Endodermal cell (in vitro differentiated cells): ENCODE results near the gene METTL3. TPM values are rescaled to one million over a fixed set of nuclear protein-coding genes. Genes with fewer than 3 reads are reported as not detected.
"Not testable (repeated sequence)": the region's sequence is repeated elsewhere in the genome, so short reads cannot be mapped to it uniquely, and the experiment has no call there.

Experiments used
- DNase-seq: peaks from one replicate; pipeline ENCODE4 v3.0.0-alpha.2; 2017
- H3K27ac ChIP-seq: 2 replicates; pipeline ENCODE4 v1.5.1; 2013; ENCODE audit warnings: mild to moderate bottlenecking, low read depth, low read length, moderate library complexity
- H3K27me3 ChIP-seq: 2 replicates; pipeline ENCODE4 v1.6.1; 2013; ENCODE audit warnings: mild to moderate bottlenecking, low read length, moderate library complexity; ENCODE audit not compliant: insufficient read depth, control insufficient read depth, poor library complexity, severe bottlenecking
- H3K36me3 ChIP-seq: 2 replicates; pipeline ENCODE4 v1.7.0; 2013; ENCODE audit warnings: mild to moderate bottlenecking, low read length, moderate library complexity; ENCODE audit not compliant: control insufficient read depth, insufficient read depth
- H3K4me1 ChIP-seq: one replicate; pipeline ENCODE4 v1.7.0; 2013; ENCODE audit warnings: low read length; ENCODE audit not compliant: control insufficient read depth, insufficient read depth
- H3K4me3 ChIP-seq: 2 replicates; pipeline ENCODE4 v1.5.1; 2013; ENCODE audit warnings: mild to moderate bottlenecking, low read length, moderate library complexity
- H3K9ac ChIP-seq: 2 replicates; pipeline ENCODE4 v1.6.1; 2013; ENCODE audit warnings: mild to moderate bottlenecking, low read length, moderate library complexity; ENCODE audit not compliant: poor library complexity, severe bottlenecking; ENCODE audit errors: extremely low read depth
- H3K9me3 ChIP-seq: 2 replicates; pipeline ENCODE4 v1.6.1; 2013; ENCODE audit warnings: mild to moderate bottlenecking, low read length, moderate library complexity; ENCODE audit not compliant: control insufficient read depth
- H3K27ac Mint-ChIP-seq: 2 replicates; pipeline ENCODE4 v1.8.0; 2020; ENCODE audit warnings: mixed read lengths
- H3K27me3 Mint-ChIP-seq: 2 replicates; pipeline ENCODE4 v1.8.0; 2021; ENCODE audit warnings: mild to moderate bottlenecking, mixed read lengths; ENCODE audit not compliant: insufficient read depth
- H3K36me3 Mint-ChIP-seq: 2 replicates; pipeline ENCODE4 v1.8.0; 2020; ENCODE audit warnings: low read depth, mixed read lengths
- H3K4me1 Mint-ChIP-seq: 2 replicates; pipeline ENCODE4 v1.8.0; 2020; ENCODE audit warnings: mixed read lengths
- H3K4me3 Mint-ChIP-seq: 2 replicates; pipeline ENCODE4 v1.8.0; 2020; ENCODE audit warnings: mild to moderate bottlenecking, moderate library complexity, mixed read lengths
- H3K9me3 Mint-ChIP-seq: 2 replicates; pipeline ENCODE4 v1.8.0; 2020; ENCODE audit warnings: mild to moderate bottlenecking, mixed read lengths
- CTCF ChIP-seq: fragments of 200-600 bp; sonication (generic); conservative IDR thresholded peaks from 2 replicates; pipeline ENCODE4 v1.5.0; 2021; ENCODE audit warnings: antibody characterized with exemption, mild to moderate bottlenecking
- WGBS, 2 experiments: methylation state at CpG; one replicate each; pipeline versions ENCODE4 v1.1.5 to v1.1.7; 2013; ENCODE audit warnings: missing lambda C conversion rate in 2 of 2, mixed read lengths in 1 of 2; ENCODE audit not compliant: insufficient coverage in 1 of 2, insufficient read length in 1 of 2; 5-methylcytosine and 5-hydroxymethylcytosine counted together
- total RNA-seq, 2 donors: library from RNA; stranded (reverse); fragmentation: NEBNext Ultra II Directional in 1 of 2; extraction: Animal tissue kit (Norgen Biotek cat#: 25700) in 1 of 2; gene quantifications; 2 replicates in 1 of 2; 3 replicates in 1 of 2; pipeline ENCODE4 v1.2.1, GENCODE V29; 2021

The METTL3 gene
- total RNA-seq, 2 donors from 2014 or later: 63.2 to 64.7 TPM

- Histone ChIP-seq H3K27me3 (no peaks in the 10 kb centered on the region), H3K9ac (peak overlapping the region; percentile 56), H3K4me3 (peak overlapping the region; percentile 73), H3K27ac (peak overlapping the region; percentile 84), H3K36me3 (no peaks in the 10 kb centered on the region), H3K4me1 (no peaks in the 10 kb centered on the region), H3K9me3 (no peaks in the 10 kb centered on the region)
- peak; percentile 86 for TF ChIP-seq CTCF
- Mint-ChIP-seq H3K27me3 (no peaks in the 10 kb centered on the region), H3K36me3 (no peaks in the 10 kb centered on the region), H3K4me1 (peaks cover 10% of the 10 kb centered on the region), H3K9me3 (no peaks in the 10 kb centered on the region), H3K4me3 (peak overlapping the region; percentile 39), H3K27ac (peak overlapping the region; percentile 89)
- WGBS, 2 experiments: 7% methylated on average over 5 to 9 of the region's 11 CpGs
- DNase-seq: peak; percentile 94
Observed at GRCh38 chr14:21557084-21557901, 46.2 kb upstream of the METTL3 start.

- Histone ChIP-seq H3K9me3 (no peaks in the 10 kb centered on the region), H3K27me3 (no peaks in the 10 kb centered on the region), H3K27ac (peak overlapping the region; percentile 84), H3K4me3 (no peak overlapping the region), H3K4me1 (no peaks in the 10 kb centered on the region), H3K36me3 (no peaks in the 10 kb centered on the region), H3K9ac (peak overlapping the region; percentile 56)
- DNase-seq: peak; percentile 63
- H3K4me1 Mint-ChIP-seq: peaks cover 10% of the 10 kb centered on the region
- 40 to 68% methylated on average over 2 to 5 of the region's 5 CpGs for WGBS, 2 experiments
- H3K27ac Mint-ChIP-seq: peak overlapping the region; percentile 7
- no peak for TF ChIP-seq CTCF
- no peaks in the 10 kb centered on the region for H3K36me3 Mint-ChIP-seq
- H3K27me3 Mint-ChIP-seq: no peaks in the 10 kb centered on the region
- H3K4me3 Mint-ChIP-seq: no peak overlapping the region
- H3K9me3 Mint-ChIP-seq: no peaks in the 10 kb centered on the region
Observed at GRCh38 chr14:21556378-21557083, 45.4 kb upstream of the METTL3 start.

- Histone ChIP-seq H3K27ac (no peak overlapping the region), H3K9ac (no peak overlapping the region), H3K4me3 (no peak overlapping the region), H3K36me3 (no peaks in the 10 kb centered on the region), H3K9me3 (no peaks in the 10 kb centered on the region), H3K4me1 (no peaks in the 10 kb centered on the region), H3K27me3 (no peaks in the 10 kb centered on the region)
- WGBS, 2 experiments: 83% methylated on average over 1 of the region's 3 CpGs; no CpG with 5 or more reads in 1 of the 2 experiments
- Mint-ChIP-seq H3K4me3 (no peak overlapping the region), H3K27me3 (no peaks in the 10 kb centered on the region), H3K27ac (peak overlapping the region; percentile 19), H3K9me3 (peaks cover under 1% of the 10 kb centered on the region), H3K36me3 (peaks cover under 1% of the 10 kb centered on the region), H3K4me1 (peaks cover 10% of the 10 kb centered on the region)
- TF ChIP-seq CTCF: no peak
- DNase-seq: no peak
Observed at GRCh38 chr14:21553266-21553665, 42.1 kb upstream of the METTL3 start.

- not testable (repeated sequence) for H3K4me3 Mint-ChIP-seq, H3K9me3 ChIP-seq, H3K27me3 Mint-ChIP-seq, H3K27me3 ChIP-seq, H3K27ac ChIP-seq, H3K36me3 Mint-ChIP-seq, H3K9ac ChIP-seq, DNase-seq, H3K4me1 ChIP-seq, H3K36me3 ChIP-seq, H3K4me3 ChIP-seq, H3K27ac Mint-ChIP-seq
- H3K4me1 Mint-ChIP-seq: peaks cover 15% of the 10 kb centered on the region
- H3K9me3 Mint-ChIP-seq: peaks cover 16% of the 10 kb centered on the region
- 85 to 91% methylated on average over 4 to 6 of the region's 7 CpGs for WGBS, 2 experiments
Observed at GRCh38 chr14:21544588-21544987, 33.4 kb upstream of the METTL3 start.
